ENCODE measurements around the gene RCOR3.
A peak's percentile ranks its signal among the peaks of the same experiment; 100 is the strongest.
"Not testable (repeated sequence)": the region's sequence is repeated elsewhere in the genome, so short reads cannot be mapped to it uniquely, and the experiment has no call there.

RCOR3 gene

GRCh38 chr1:211341999-211342398 is 82.8 kb downstream of the RCOR3 start:
- DNase-seq, result no peak

GRCh38 chr1:211343607-211344006 is 84.4 kb downstream of the RCOR3 start:
- DNase-seq, result no peak

DNA sequence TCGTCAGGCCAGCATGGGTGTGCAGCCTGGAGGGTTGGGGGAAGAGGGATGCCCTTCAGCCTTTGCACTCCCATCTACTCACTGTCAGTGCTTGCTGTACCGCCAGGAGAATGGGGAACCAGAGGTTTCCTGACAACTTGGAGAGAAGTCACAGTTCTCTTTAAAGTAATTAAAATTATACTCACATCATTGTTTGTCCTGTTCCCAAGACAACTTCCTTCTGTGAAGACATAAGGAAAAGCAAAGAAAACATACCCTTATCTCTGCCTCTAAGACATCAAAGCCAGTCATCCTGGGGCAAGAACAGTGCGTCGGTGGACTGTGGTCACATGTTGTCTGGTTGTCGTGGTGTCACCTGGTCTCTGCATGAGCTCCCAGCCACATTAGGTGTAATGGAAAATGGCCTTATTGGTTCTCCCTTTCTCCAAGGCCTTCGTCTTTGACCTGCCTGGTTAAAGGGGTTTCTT is 85.0 kb downstream of the RCOR3 start:
- no peak for DNase-seq

- no peak for DNase-seq
Measured at GRCh38 chr1:211345719-211346118, 86.6 kb downstream of the RCOR3 start.

DNA sequence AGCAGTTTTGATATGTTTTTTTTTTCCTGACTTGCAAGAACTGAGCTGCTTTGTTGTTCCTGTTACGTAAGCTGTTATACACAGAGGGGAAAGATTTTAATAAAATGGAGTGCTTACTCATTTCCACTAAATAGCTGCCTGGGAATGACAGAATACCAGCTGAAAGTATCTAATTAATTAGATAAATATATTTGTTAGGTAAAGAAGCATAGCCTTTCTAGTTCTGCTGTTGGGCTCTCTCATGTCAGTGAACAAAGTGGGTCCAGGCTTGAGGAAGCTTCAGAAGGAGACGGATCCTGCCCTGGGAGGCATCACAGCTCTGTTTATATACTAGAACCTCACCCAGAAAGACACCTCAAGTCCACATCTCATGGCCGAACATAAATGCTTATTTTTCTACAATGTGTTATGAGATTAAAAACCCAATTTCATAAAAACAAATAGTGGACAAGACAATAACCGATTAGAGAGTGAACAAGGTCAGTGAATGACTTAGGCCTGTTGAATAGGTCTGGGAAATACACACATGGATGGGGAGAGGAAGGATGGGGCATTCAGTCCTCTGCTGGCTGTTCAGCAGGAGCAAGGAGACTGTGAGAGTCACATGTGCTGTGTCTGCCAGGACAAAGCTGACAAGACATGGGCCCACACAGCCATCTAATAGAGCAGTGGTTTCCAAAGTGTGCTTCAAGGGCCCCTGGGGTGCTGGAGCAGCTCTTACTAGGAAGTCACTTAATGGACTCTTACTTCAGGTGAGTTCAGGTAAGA is 88.1 kb downstream of the RCOR3 start:
- no peak for DNase-seq

- DNase-seq, result no peak
Measured at GRCh38 chr1:211348547-211348946, 89.4 kb downstream of the RCOR3 start.

DNA sequence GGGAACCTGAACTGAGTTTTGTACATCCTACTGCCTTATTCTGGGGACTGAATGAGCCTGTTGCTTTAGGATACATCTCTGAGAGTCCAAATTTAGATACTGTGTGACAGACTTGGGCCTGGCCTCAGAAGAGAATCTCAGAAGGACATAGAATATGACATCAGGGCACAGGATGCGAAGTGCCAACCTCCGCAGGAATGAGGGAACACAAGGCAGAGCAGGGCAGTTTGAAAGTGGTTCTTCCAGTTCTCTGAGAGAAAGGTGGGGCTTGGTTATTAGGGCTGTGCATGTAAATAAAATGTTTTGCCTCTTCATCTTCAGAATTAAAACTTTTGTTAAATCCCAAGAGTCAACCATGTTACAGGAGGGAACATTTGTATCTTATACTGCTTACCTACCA is 90.6 kb downstream of the RCOR3 start:
- DNase-seq, result no peak

DNA sequence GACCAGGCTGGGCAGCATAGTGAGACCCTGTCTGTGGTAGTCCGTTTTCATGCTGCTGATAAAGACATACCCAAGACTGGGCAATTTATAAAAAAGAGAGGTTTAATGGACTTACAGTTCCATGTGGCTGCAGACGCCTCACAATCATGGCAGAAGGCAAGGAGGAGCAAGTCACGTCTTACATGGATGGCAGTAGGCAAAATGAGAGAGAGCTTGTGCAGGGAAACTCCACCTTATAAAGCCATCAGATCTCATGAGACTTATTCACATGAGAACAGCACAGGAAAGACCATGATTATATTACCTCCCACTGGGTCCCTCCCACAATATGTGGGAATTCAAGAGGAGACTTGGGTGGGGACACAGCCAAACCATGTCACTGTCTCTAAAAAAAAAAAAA is 92.9 kb downstream of the RCOR3 start:
- DNase-seq, result not testable (repeated sequence)

DNA sequence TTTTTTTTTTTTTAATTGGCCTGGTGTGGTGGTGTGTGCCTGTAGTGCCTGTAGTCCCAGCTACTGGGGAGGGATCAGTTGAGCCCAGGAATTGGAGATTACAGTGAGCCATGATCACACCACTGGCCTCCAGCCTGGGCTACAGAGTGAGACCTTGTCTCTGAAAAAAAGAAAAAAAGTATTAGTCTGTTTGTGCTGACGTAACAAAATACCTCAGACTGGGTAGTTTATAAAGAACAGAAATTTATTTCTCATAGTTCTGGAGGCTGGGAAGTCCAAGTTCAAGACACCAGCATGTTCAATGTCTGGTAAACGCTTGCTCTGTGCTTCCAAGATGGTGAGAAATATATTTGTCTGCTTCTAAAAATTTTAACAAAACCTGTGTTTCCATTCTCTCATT is 93.3 kb downstream of the RCOR3 start:
- DNase-seq, result no peak

- peak; percentile 48 for DNase-seq
Measured at GRCh38 chr1:211352985-211353515, 93.9 kb downstream of the RCOR3 start.

DNA sequence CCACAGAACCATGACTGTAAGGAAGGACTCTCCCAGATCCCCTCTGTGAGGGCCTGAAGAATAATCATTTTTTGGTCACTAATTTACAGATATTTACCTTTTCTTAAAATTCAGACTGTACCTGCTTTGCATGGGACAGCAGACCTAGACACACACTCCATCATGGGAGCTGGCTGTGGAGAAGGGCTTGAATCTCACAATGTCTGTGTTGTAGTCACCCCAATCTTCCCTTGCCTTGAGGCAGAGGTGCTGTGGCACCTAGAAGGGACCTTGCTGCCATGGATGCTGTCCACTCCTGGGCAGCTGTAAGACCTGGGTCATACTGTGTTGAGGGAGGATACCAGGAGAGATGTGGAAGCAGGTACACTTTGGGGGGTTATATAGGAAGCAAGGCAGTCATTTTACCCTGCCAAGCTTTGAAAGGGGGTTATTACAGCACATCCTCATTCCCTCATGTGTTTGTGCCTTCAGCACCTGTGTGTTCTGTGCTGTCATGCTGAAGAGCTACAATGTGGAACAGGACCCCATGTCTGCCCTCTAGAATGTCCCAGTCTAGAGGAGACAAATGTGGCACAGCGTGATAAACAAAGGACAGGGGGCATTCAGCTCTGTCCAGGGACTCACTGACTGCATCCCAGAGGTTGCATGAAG is 94.5 kb downstream of the RCOR3 start:
- no peak for DNase-seq

DNA sequence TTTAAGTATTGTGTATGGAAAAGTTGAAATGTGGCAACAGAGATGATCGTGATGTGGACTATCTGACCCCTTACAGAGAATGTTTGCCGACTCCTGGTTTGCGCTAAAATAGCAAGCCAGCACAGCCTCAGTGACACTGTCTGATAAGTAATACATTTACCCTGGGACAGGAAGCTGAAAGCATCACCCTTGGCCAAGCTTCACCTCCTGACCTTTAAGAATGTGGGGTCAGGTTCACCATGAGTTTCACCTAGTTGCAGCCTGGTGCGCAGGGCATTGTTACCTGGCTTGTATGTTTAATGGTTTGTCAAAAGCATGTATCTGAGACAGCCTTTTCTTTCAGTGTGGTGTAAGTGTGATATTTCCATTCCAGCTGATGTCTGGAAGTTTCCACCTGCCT is 96.7 kb downstream of the RCOR3 start:
- no peak for DNase-seq

- no peak for DNase-seq
Measured at GRCh38 chr1:211356723-211357407, 97.7 kb downstream of the RCOR3 start.

- no peak for DNase-seq
Measured at GRCh38 chr1:211358685-211359084, 99.5 kb downstream of the RCOR3 start.

DNA sequence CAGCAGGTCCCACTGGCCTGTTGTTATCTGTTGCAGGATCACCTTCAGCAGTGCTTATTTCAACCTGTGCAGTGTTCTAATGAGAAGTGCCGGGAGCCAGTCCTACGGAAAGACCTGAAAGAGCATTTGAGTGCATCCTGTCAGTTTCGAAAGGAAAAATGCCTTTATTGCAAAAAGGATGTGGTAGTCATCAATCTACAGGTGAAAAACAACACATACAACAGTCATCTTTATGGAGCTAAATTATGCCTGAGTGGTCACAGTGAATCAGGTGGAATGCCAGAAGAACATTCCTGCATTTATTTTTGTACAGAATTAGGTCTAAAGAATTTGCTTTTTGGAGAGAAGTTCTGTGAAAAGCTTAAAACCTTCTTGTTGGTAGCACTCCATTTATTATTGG is 100.7 kb downstream of the RCOR3 start:
- DNase-seq, result no peak

- no peak for DNase-seq
Measured at GRCh38 chr1:211361202-211361601, 102.0 kb downstream of the RCOR3 start.
